ENCODE results near the gene PSMB5.

DNA sequence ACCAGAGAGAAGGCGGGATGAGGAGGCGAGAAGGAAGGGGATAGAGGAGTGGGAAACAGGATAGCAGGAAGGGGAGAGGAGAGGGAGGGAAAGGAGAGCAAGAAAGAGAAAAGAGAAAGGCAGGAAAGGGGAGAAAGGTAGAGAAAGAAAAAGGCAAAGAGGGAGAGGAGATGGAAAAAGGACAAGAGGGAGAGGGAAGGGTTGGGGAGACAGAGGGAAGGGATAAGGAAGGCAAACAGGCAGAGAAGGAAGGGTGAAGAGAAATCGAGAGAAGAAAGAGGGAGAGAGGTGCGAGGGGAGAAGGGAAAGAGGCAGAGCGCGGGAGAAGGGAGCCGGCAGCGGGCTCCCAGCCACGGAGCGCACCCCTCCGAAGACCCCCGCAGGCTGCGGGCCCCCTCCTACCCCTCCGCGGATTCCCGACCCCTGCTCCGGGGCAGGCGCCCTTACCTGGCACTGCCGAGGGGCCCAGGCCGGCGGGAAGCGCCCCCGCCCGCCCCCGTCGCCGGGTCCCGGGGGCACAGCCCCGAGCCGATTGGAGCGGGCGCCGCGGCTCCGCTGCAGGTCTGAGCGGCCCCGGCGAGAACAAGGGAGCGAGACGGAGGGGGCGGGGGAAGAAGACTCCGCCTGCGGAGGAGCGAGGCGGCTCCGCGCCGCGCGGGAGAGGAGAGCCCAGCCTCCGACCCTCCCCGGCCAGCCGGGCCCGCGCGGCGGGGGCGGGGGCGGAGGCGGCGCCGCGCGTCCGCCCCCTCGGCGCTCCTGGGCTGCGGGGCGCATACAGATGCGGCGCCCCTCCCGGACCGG, 22.5 kb upstream of the PSMB5 start, which contains the start of gene CDH24:
- TF ChIP-seq ZNF384 (IDR thresholded peaks at IDR 0.05) (no peak), FOXK2 (IDR thresholded peaks at IDR 0.05) (no peak), ARNT (IDR thresholded peaks at IDR 0.05) (no peak), TARDBP (IDR thresholded peaks at IDR 0.05) (no peak), SP1 (IDR thresholded peaks at IDR 0.05) (no peak), FOXA1 (IDR thresholded peaks at IDR 0.05) (no peak), FOXM1 (IDR thresholded peaks at IDR 0.05; ENCODE audit: borderline replicate concordance) (no peak), ELF4 (IDR thresholded peaks at IDR 0.05) (no peak), SUZ12 (IDR thresholded peaks at IDR 0.05) (no peak), CTBP1 (IDR thresholded peaks at IDR 0.05; ENCODE audit: borderline replicate concordance) (no peak), HDGF (IDR thresholded peaks at IDR 0.05; ENCODE audit: borderline replicate concordance) (no peak), BHLHE40 (IDR thresholded peaks at IDR 0.05; ENCODE audit: borderline replicate concordance) (no peak), L3MBTL2 (conservative IDR thresholded peaks at IDR 0.05) (no peak), NFRKB (IDR thresholded peaks at IDR 0.05) (no peak)
